IPS-15b (cell line): ENCODE results near the gene DEK.
A peak's percentile ranks its signal among the peaks of the same experiment; 100 is the strongest.

Experiments
- H3K27me3 ChIP-seq: one replicate; pipeline ENCODE4 v1.6.1; 2013; ENCODE audit warnings: low read length; ENCODE audit not compliant: control insufficient read depth, insufficient read depth
- H3K36me3 ChIP-seq: one replicate; pipeline ENCODE4 v1.6.1; 2013; ENCODE audit warnings: low read length; ENCODE audit not compliant: control insufficient read depth, insufficient read depth
- H3K4me1 ChIP-seq: one replicate; pipeline ENCODE4 v1.6.1; 2013; ENCODE audit warnings: mild to moderate bottlenecking, low read length; ENCODE audit not compliant: control insufficient read depth, insufficient read depth
- H3K4me3 ChIP-seq: one replicate; pipeline ENCODE4 v1.5.1; 2013; ENCODE audit warnings: low read depth, low read length
- H3K9ac ChIP-seq: one replicate; pipeline ENCODE4 v1.6.1; 2013; ENCODE audit warnings: low read depth, mild to moderate bottlenecking, low read length
- H3K9me3 ChIP-seq: one replicate; pipeline ENCODE4 v1.6.1; 2013; ENCODE audit warnings: mild to moderate bottlenecking, low read length; ENCODE audit not compliant: control insufficient read depth, insufficient read depth

Gene DEK

GRCh38 chr6:18263418-18264218 lies 712 bp downstream of the DEK start:
- H3K36me3 ChIP-seq = peaks cover 3% of the 10 kb centered on the region

GRCh38 chr6:18262702-18263417 lies 1.5 kb downstream of the DEK start:
- Histone ChIP-seq H3K9ac (peak overlapping the region; percentile 87), H3K36me3 (peaks cover 3% of the 10 kb centered on the region), H3K4me1 (peaks cover 10% of the 10 kb centered on the region), H3K27me3 (peaks cover 8% of the 10 kb centered on the region), H3K9me3 (no peaks in the 10 kb centered on the region), H3K4me3 (peak overlapping the region; percentile 80)

More at GRCh38 chr6:18263418-18264218, 712 bp downstream of the DEK start:
- Histone ChIP-seq H3K4me3 (peak overlapping the region; percentile 80), H3K9ac (peak overlapping the region; percentile 87), H3K27me3 (peaks cover 8% of the 10 kb centered on the region), H3K9me3 (no peaks in the 10 kb centered on the region), H3K4me1 (peaks cover 10% of the 10 kb centered on the region)

GRCh38 chr6:18261877-18262276 lies 2.5 kb downstream of the DEK start:
- Histone ChIP-seq H3K4me3 (peak overlapping the region; percentile 80), H3K27me3 (peaks cover 8% of the 10 kb centered on the region), H3K9me3 (no peaks in the 10 kb centered on the region), H3K9ac (no peak overlapping the region), H3K4me1 (peaks cover 10% of the 10 kb centered on the region), H3K36me3 (peaks cover 5% of the 10 kb centered on the region)

- H3K4me1 ChIP-seq = peaks cover 10% of the 10 kb centered on the region
- H3K27me3 ChIP-seq = peaks cover 6% of the 10 kb centered on the region
- H3K9ac ChIP-seq = peak overlapping the region; percentile 24
- H3K36me3 ChIP-seq = peaks cover 10% of the 10 kb centered on the region
- no peaks in the 10 kb centered on the region for H3K9me3 ChIP-seq
- peak overlapping the region; percentile 13 for H3K4me3 ChIP-seq
Observed at GRCh38 chr6:18260448-18261106, 3.8 kb downstream of the DEK start.

GRCh38 chr6:18259675-18260447 lies 4.5 kb downstream of the DEK start:
- Histone ChIP-seq H3K9ac (peak overlapping the region; percentile 24), H3K9me3 (no peaks in the 10 kb centered on the region), H3K27me3 (no peaks in the 10 kb centered on the region), H3K36me3 (peaks cover 17% of the 10 kb centered on the region), H3K4me3 (no peak overlapping the region), H3K4me1 (peaks cover 7% of the 10 kb centered on the region)

- no peak overlapping the region for H3K9ac ChIP-seq
- no peaks in the 10 kb centered on the region for H3K4me1 ChIP-seq
- H3K27me3 ChIP-seq = no peaks in the 10 kb centered on the region
- no peak overlapping the region for H3K4me3 ChIP-seq
- no peaks in the 10 kb centered on the region for H3K9me3 ChIP-seq
- peaks cover 17% of the 10 kb centered on the region for H3K36me3 ChIP-seq
Observed at GRCh38 chr6:18254793-18255192, 9.5 kb downstream of the DEK start.

GRCh38 chr6:18253635-18254034 lies 10.7 kb downstream of the DEK start:
- Histone ChIP-seq H3K9me3 (no peaks in the 10 kb centered on the region), H3K4me3 (no peak overlapping the region), H3K4me1 (no peaks in the 10 kb centered on the region), H3K9ac (no peak overlapping the region), H3K36me3 (peaks cover 17% of the 10 kb centered on the region), H3K27me3 (no peaks in the 10 kb centered on the region)

GRCh38 chr6:18249271-18249670 lies 15.1 kb downstream of the DEK start:
- H3K27me3 ChIP-seq = no peaks in the 10 kb centered on the region
- H3K9me3 ChIP-seq = no peaks in the 10 kb centered on the region
- H3K36me3 ChIP-seq = peaks cover 4% of the 10 kb centered on the region
- H3K4me3 ChIP-seq = no peak overlapping the region
- H3K4me1 ChIP-seq = no peaks in the 10 kb centered on the region
- no peak overlapping the region for H3K9ac ChIP-seq

GRCh38 chr6:18248698-18249097 lies 15.6 kb downstream of the DEK start:
- no peak overlapping the region for H3K9ac ChIP-seq
- no peaks in the 10 kb centered on the region for H3K4me1 ChIP-seq
- no peaks in the 10 kb centered on the region for H3K27me3 ChIP-seq
- no peaks in the 10 kb centered on the region for H3K9me3 ChIP-seq
- H3K4me3 ChIP-seq = no peak overlapping the region
- peaks cover 4% of the 10 kb centered on the region for H3K36me3 ChIP-seq

GRCh38 chr6:18247002-18247401 lies 17.3 kb downstream of the DEK start:
- no peak overlapping the region for H3K4me3 ChIP-seq
- no peaks in the 10 kb centered on the region for H3K27me3 ChIP-seq
- no peaks in the 10 kb centered on the region for H3K4me1 ChIP-seq
- H3K36me3 ChIP-seq = peaks cover 4% of the 10 kb centered on the region
- no peak overlapping the region for H3K9ac ChIP-seq
- H3K9me3 ChIP-seq = no peaks in the 10 kb centered on the region

- Histone ChIP-seq H3K9me3 (no peaks in the 10 kb centered on the region), H3K9ac (no peak overlapping the region), H3K36me3 (peaks cover 4% of the 10 kb centered on the region), H3K4me3 (no peak overlapping the region), H3K27me3 (no peaks in the 10 kb centered on the region), H3K4me1 (no peaks in the 10 kb centered on the region)
Observed at GRCh38 chr6:18246205-18246604, 18.1 kb downstream of the DEK start.
